DND-41 (cell line): ENCODE measurements around the gene MBD2.

Experiments used
- EZH2 ChIP-seq: IDR thresholded peaks from 3 replicates; pipeline ENCODE4 v1.6.1; 2012; ENCODE audit warnings: borderline replicate concordance, low read depth, mild to moderate bottlenecking, moderate library complexity, low read length, inconsistent platforms; ENCODE audit not compliant: severe bottlenecking
- TF ChIP-seq, protein P1 (sequence below): IDR thresholded peaks from 2 replicates; pipeline ENCODE4 v1.5.1; 2012; ENCODE audit warnings: borderline replicate concordance, low read length, moderate library complexity, mild to moderate bottlenecking; ENCODE audit not compliant: poor library complexity, severe bottlenecking; ENCODE audit errors: extremely low read depth

GRCh38 chr18:54250846-54251261 is 26.4 kb upstream of the MBD2 start:
- TF ChIP-seq, protein P1, sequence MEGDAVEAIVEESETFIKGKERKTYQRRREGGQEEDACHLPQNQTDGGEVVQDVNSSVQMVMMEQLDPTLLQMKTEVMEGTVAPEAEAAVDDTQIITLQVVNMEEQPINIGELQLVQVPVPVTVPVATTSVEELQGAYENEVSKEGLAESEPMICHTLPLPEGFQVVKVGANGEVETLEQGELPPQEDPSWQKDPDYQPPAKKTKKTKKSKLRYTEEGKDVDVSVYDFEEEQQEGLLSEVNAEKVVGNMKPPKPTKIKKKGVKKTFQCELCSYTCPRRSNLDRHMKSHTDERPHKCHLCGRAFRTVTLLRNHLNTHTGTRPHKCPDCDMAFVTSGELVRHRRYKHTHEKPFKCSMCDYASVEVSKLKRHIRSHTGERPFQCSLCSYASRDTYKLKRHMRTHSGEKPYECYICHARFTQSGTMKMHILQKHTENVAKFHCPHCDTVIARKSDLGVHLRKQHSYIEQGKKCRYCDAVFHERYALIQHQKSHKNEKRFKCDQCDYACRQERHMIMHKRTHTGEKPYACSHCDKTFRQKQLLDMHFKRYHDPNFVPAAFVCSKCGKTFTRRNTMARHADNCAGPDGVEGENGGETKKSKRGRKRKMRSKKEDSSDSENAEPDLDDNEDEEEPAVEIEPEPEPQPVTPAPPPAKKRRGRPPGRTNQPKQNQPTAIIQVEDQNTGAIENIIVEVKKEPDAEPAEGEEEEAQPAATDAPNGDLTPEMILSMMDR: no peak
- TF ChIP-seq EZH2: no peak
